ENCODE results near the gene NAMPT. TPM values are rescaled to one million over a fixed set of nuclear protein-coding genes. Genes with fewer than 3 reads are reported as not detected.

NAMPT gene
- total and polyA plus RNA-seq, 9 of the 15 experiments (the other 6 are each of a cell fraction or from before 2014, with no cell fraction given): 41.1 to 160 (median 106) TPM

DNA sequence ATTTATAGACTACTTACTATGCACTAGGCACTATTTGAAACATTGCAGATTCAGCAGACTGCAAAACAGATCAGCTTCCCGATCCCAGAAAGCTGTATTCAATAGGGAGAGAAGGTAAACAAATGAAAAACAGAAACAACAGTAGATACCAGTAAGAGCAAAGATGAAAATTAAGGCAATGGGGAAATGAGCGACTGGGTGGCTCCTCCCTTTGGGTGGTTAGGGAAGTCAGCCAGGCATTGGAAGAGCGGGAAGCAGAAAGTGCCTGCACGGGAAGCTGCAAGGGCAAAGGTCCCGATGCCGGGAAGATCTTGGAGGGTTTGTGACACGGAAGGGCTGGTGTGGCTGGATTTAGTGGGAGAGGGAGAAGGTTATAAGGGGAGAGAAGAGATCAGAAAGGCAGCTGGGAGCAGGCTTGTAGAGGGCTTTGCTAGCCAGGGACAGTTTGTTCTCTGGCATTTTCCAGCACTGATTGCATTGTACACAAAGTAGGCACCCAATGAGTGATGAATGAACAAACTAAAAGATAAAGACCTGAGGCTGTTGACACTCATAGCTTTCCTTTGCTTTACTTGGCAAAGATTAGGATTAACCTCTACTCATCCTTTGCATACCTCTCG, 67.8 kb downstream of the NAMPT start (continued):
- TF ChIP-seq SNRNP70 (optimal IDR thresholded peaks at IDR 0.05; ENCODE audit: low read depth, low read length) (no peak), ERF (CRISPR knock-in tag; IDR thresholded peaks at IDR 0.05) (no peak), KLF16 (IDR thresholded peaks at IDR 0.05) (no peak), SIRT6 (IDR thresholded peaks at IDR 0.05; ENCODE audit: low read depth, low read length) (no peak), PHF20 (IDR thresholded peaks at IDR 0.05; ENCODE audit: partially characterized antibody) (no peak), PHF8 (IDR thresholded peaks at IDR 0.05; ENCODE audit: borderline replicate concordance, low read length) (peak; percentile 16; the same call in 1 of the 2 replicates), ZNF282 (CRISPR knock-in tag; IDR thresholded peaks at IDR 0.05) (no peak), KDM5B (IDR thresholded peaks at IDR 0.05; ENCODE audit: insufficient replicate concordance, low read depth, low read length) (no peak), NBN (IDR thresholded peaks at IDR 0.05; ENCODE audit: low read depth) (no peak; the same call in 1 of the 2 replicates), CBFA2T2 (conservative IDR thresholded peaks at IDR 0.05) (no peak), CBX8 (IDR thresholded peaks at IDR 0.05; ENCODE audit: borderline replicate concordance, extremely low read depth, low read depth, low read length, poor library complexity, severe bottlenecking) (no peak), TOE1 (IDR thresholded peaks at IDR 0.05; ENCODE audit: borderline replicate concordance) (0 out of 2 replicates have a peak, but pooled peaks have one; percentile 9), TOE1 (CRISPR knock-in tag; IDR thresholded peaks at IDR 0.05; ENCODE audit: borderline replicate concordance, low read depth) (no peak), NFRKB (IDR thresholded peaks at IDR 0.05; ENCODE audit: low read depth) (no peak; the same call in 1 of the 2 replicates), CBX2 (IDR thresholded peaks at IDR 0.05; ENCODE audit: insufficient read depth, low read length, poor library complexity, severe bottlenecking) (no peak), MCM2 (IDR thresholded peaks at IDR 0.05; ENCODE audit: low read depth) (no peak), ZNF444 (CRISPR knock-in tag; IDR thresholded peaks at IDR 0.05) (no peak), POLR3G (IDR thresholded peaks at IDR 0.05; ENCODE audit: extremely low read depth, insufficient read length, insufficient replicate concordance) (no peak), RB1 (IDR thresholded peaks at IDR 0.05; ENCODE audit: low read depth) (no peak), ZNF507 (tag; conservative IDR thresholded peaks at IDR 0.05) (no peak), SREBF1 (IDR thresholded peaks at IDR 0.05; ENCODE audit: borderline replicate concordance, low read depth, low read length) (no peak)
- TF ChIP-seq, protein P1, sequence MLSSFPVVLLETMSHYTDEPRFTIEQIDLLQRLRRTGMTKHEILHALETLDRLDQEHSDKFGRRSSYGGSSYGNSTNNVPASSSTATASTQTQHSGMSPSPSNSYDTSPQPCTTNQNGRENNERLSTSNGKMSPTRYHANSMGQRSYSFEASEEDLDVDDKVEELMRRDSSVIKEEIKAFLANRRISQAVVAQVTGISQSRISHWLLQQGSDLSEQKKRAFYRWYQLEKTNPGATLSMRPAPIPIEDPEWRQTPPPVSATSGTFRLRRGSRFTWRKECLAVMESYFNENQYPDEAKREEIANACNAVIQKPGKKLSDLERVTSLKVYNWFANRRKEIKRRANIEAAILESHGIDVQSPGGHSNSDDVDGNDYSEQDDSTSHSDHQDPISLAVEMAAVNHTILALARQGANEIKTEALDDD (IDR thresholded peaks at IDR 0.05): no peak
- TF ChIP-seq, protein P2, sequence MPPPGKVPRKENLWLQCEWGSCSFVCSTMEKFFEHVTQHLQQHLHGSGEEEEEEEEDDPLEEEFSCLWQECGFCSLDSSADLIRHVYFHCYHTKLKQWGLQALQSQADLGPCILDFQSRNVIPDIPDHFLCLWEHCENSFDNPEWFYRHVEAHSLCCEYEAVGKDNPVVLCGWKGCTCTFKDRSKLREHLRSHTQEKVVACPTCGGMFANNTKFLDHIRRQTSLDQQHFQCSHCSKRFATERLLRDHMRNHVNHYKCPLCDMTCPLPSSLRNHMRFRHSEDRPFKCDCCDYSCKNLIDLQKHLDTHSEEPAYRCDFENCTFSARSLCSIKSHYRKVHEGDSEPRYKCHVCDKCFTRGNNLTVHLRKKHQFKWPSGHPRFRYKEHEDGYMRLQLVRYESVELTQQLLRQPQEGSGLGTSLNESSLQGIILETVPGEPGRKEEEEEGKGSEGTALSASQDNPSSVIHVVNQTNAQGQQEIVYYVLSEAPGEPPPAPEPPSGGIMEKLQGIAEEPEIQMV (tag; conservative IDR thresholded peaks at IDR 0.05; ENCODE audit: low read depth): peak; percentile 34; the same call in 1 of the 2 replicates
- TF ChIP-seq, protein P3, sequence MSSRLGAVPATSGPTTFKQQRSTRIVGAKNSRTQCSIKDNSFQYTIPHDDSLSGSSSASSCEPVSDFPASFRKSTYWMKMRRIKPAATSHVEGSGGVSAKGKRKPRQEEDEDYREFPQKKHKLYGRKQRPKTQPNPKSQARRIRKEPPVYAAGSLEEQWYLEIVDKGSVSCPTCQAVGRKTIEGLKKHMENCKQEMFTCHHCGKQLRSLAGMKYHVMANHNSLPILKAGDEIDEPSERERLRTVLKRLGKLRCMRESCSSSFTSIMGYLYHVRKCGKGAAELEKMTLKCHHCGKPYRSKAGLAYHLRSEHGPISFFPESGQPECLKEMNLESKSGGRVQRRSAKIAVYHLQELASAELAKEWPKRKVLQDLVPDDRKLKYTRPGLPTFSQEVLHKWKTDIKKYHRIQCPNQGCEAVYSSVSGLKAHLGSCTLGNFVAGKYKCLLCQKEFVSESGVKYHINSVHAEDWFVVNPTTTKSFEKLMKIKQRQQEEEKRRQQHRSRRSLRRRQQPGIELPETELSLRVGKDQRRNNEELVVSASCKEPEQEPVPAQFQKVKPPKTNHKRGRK (tag; IDR thresholded peaks at IDR 0.05): no peak

All from K562 (cell line).